HG02623 (cell line): ENCODE results near the gene IL19.
A peak's percentile ranks its signal among the peaks of the same experiment; 100 is the strongest.
"Not testable (repeated sequence)": the region's sequence is repeated elsewhere in the genome, so short reads cannot be mapped to it uniquely, and the experiment has no call there.

ENCODE experiments used
- ATAC-seq: cut with Tn5 transposase; IDR thresholded peaks from one replicate; pipeline ENCODE4 v1.9.1; 2021; ENCODE audit warnings: moderate library complexity; ENCODE audit not compliant: unreplicated experiment

IL19 gene

GRCh38 chr1:206739411-206740076, 31.0 kb upstream of the IL19 start:
- ATAC-seq, result peak; percentile 74

GRCh38 chr1:206741142-206741701, 29.4 kb upstream of the IL19 start:
- no peak for ATAC-seq

- no peak for ATAC-seq
These were observed 27.7 kb upstream of the IL19 start for GRCh38 chr1:206742719-206743383.

- no peak for ATAC-seq
These were observed 25.9 kb upstream of the IL19 start for GRCh38 chr1:206744683-206745082.

- no peak for ATAC-seq
These were observed 25.3 kb upstream of the IL19 start for GRCh38 chr1:206745301-206745700.

- ATAC-seq, result no peak
These were observed 22.1 kb upstream of the IL19 start for GRCh38 chr1:206748348-206749030.

GRCh38 chr1:206751891-206752290, 18.7 kb upstream of the IL19 start:
- ATAC-seq, result no peak

GRCh38 chr1:206752481-206752880, 18.1 kb upstream of the IL19 start:
- ATAC-seq, result no peak

- no peak for ATAC-seq
These were observed 17.4 kb upstream of the IL19 start for GRCh38 chr1:206753141-206753540.

GRCh38 chr1:206754011-206754410, 16.6 kb upstream of the IL19 start:
- ATAC-seq, result no peak

GRCh38 chr1:206757524-206758266, 12.9 kb upstream of the IL19 start:
- no peak for ATAC-seq

GRCh38 chr1:206760590-206760989, 10.0 kb upstream of the IL19 start:
- ATAC-seq, result no peak

- no peak for ATAC-seq
These were observed 9.3 kb upstream of the IL19 start for GRCh38 chr1:206761159-206761768.

GRCh38 chr1:206762741-206763364, 7.7 kb upstream of the IL19 start:
- ATAC-seq, result not testable (repeated sequence)

GRCh38 chr1:206765771-206766170, 4.8 kb upstream of the IL19 start:
- not testable (repeated sequence) for ATAC-seq

GRCh38 chr1:206766251-206766856, 4.2 kb upstream of the IL19 start:
- ATAC-seq, result peak; percentile 37

GRCh38 chr1:206768472-206769303, 1.9 kb upstream of the IL19 start:
- ATAC-seq, result no peak

GRCh38 chr1:206769304-206769731, 1.3 kb upstream of the IL19 start:
- peak; percentile 54 for ATAC-seq

GRCh38 chr1:206771338-206771692, 742 bp downstream of the IL19 start:
- ATAC-seq, result no peak
